ENCODE results near the gene EXOC3L4. TPM values are rescaled to one million over a fixed set of nuclear protein-coding genes. Genes with fewer than 3 reads are reported as not detected.
A peak's percentile ranks its signal among the peaks of the same experiment; 100 is the strongest.

EXOC3L4 gene
- total and polyA plus RNA-seq, 8 donors: 0.63 to 8.9 (median 1.3) TPM

GRCh38 chr14:103138301-103139131, 44.0 kb downstream of the EXOC3L4 start:
- 54 to 60% methylated on average over 65 to 66 of the region's 66 CpGs for WGBS, 2 donors
- H3K4me1 ChIP-seq: no peaks in the 10 kb centered on the region
- TF ChIP-seq CTCF (IDR thresholded peaks at IDR 0.05): no peak
- ATAC-seq (peak in 1 of 4 donors; percentile 14), DNase-seq (peak in 2 of 6 donors; percentile 59 to 69), FAIRE-seq (no peak)
- no peaks in the 10 kb centered on the region for H3K9me3 ChIP-seq
- H3K4me3 ChIP-seq: no peak overlapping the region
- no peaks in the 10 kb centered on the region for H3K27me3 ChIP-seq
- intact Hi-C loops (cut with DNase I): no loop called here
- H3K36me3 ChIP-seq: no peaks in the 10 kb centered on the region
- H3K27ac ChIP-seq: no peak overlapping the region

- intact Hi-C loops (cut with DNase I): no loop called here
- no peaks in the 10 kb centered on the region for H3K4me1 ChIP-seq
- DNase-seq (peak in 1 of 6 donors; percentile 32), FAIRE-seq (no peak), ATAC-seq (no peak)
- WGBS, 2 donors: 62 to 76% methylated on average over 29 of the region's 29 CpGs
- H3K9me3 ChIP-seq: no peaks in the 10 kb centered on the region
- no peak for TF ChIP-seq CTCF (IDR thresholded peaks at IDR 0.05)
- H3K36me3 ChIP-seq: no peaks in the 10 kb centered on the region
- no peak overlapping the region for H3K27ac ChIP-seq
- H3K4me3 ChIP-seq: no peak overlapping the region
- H3K27me3 ChIP-seq: no peaks in the 10 kb centered on the region
Measured at GRCh38 chr14:103139132-103140025, 44.9 kb downstream of the EXOC3L4 start.

- peak in 1 of 6 donors; percentile 48 for DNase-seq
Measured at GRCh38 chr14:103140316-103141109, 46.0 kb downstream of the EXOC3L4 start.

More at GRCh38 chr14:103140316-103141109, 46.0 kb downstream of the EXOC3L4 start:
- FAIRE-seq: no peak
- H3K4me3 ChIP-seq: no peak overlapping the region
- 31 to 32% methylated on average over 12 of the region's 12 CpGs for WGBS, 2 donors
- TF ChIP-seq CTCF (IDR thresholded peaks at IDR 0.05): no peak
- peak in 3 of 4 donors; percentile 18 to 46 (median 21) for ATAC-seq
- H3K27ac ChIP-seq: no peak overlapping the region
- H3K4me1 ChIP-seq: no peaks in the 10 kb centered on the region
- no peaks in the 10 kb centered on the region for H3K27me3 ChIP-seq
- intact Hi-C loops (cut with DNase I): no loop called here
- H3K9me3 ChIP-seq: no peaks in the 10 kb centered on the region
- no peaks in the 10 kb centered on the region for H3K36me3 ChIP-seq

Measured in pancreas (tissue), 10 donors.